OCI-LY3 (cell line): ENCODE results near the gene ZNF19.

Source experiments
- H2AFZ ChIP-seq: fragments of 200-600, 300-600 bp; shearing (Covaris generic); 2 replicates; pipeline ENCODE4 v1.6.0; 2014; ENCODE audit warnings: antibody characterized with exemption, low read depth, low read length
- H3K27ac ChIP-seq: fragments of 200-600, 300-600 bp; sonication (generic); 2 replicates; pipeline ENCODE4 v1.5.1; 2014; ENCODE audit warnings: mild to moderate bottlenecking, low read length, moderate library complexity, mixed read lengths
- H3K27me3 ChIP-seq: fragments of 200-600, 300-600 bp; sonication (generic); 2 replicates; pipeline ENCODE4 v1.6.1; 2014; ENCODE audit warnings: low read depth, low read length, mixed read lengths
- H3K36me3 ChIP-seq: fragments of 200-600, 300-600 bp; sonication (generic); replicated peaks from 2 replicates; pipeline ENCODE3; 2014; ENCODE audit warnings: low read depth, low read length, mixed read lengths
- H3K4me1 ChIP-seq: fragments of 300-600, 200-600 bp; sonication (generic); 2 replicates; pipeline ENCODE4 v1.6.1; 2014; ENCODE audit warnings: low read length, mixed read lengths
- H3K4me2 ChIP-seq: fragments of 200-600, 300-600 bp; sonication (generic); 2 replicates; pipeline ENCODE4 v1.6.1; 2014; ENCODE audit warnings: low read length, mixed read lengths
- H3K4me3 ChIP-seq: fragments of 300-600, 200-600 bp; sonication (generic); 2 replicates; pipeline ENCODE4 v1.5.1; 2014; ENCODE audit warnings: antibody characterized with exemption, mild to moderate bottlenecking, low read length, moderate library complexity
- H3K79me2 ChIP-seq: fragments of 300-600, 200-600 bp; shearing (Covaris generic); 2 replicates; pipeline ENCODE4 v1.6.1; 2014; ENCODE audit warnings: mild to moderate bottlenecking, low read length, mixed read lengths
- H3K9ac ChIP-seq: fragments of 300-600, 200-600 bp; shearing (Covaris generic); 2 replicates; pipeline ENCODE4 v1.6.0; 2014; ENCODE audit warnings: mild to moderate bottlenecking, low read length, moderate library complexity
- H3K9me3 ChIP-seq: fragments of 200-600, 300-600 bp; shearing (Covaris generic); 2 replicates; pipeline ENCODE4 v1.6.1; 2014; ENCODE audit warnings: low read length, mixed read lengths; ENCODE audit not compliant: insufficient read depth
- H4K20me1 ChIP-seq: fragments of 200-600, 300-600 bp; sonication (generic); 2 replicates; pipeline ENCODE4 v1.6.1; 2016; ENCODE audit warnings: low read length, mixed read lengths; ENCODE audit not compliant: insufficient read depth
- EZH2phosphoT487 ChIP-seq: fragments of 200-600 bp; shearing (Covaris generic); IDR thresholded peaks from 2 replicates; pipeline ENCODE4 v1.6.1; 2018; ENCODE audit warnings: antibody characterized with exemption, mixed run types, low read depth
- TF ChIP-seq, protein P1 (sequence below): fragments of 200-600, 300-600 bp; sonication (generic); IDR thresholded peaks from 2 replicates; pipeline ENCODE4 v1.5.1; 2014; ENCODE audit warnings: antibody characterized with exemption, low read length, low read depth

ZNF19 gene

DNA sequence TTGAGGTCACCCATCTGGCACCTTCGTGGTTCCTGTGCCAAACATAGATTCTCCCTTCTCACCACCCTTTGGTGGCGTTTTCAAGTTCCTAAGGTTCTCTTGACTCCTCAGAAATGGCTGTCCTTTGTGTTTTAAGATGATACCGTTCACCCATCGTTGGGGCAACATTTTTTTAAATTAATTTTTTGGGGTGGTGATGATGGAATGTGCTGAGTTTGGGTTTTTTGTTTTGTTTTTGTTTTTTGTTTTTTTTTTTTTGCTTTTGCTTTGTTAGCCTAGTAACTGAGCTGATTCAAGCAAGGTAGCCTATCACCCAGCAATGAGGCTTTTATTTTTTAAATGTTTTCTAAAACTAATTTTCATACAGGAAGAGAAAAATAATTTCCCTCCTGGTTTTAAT is 39.7 kb upstream of the ZNF19 start:
- Histone ChIP-seq H2AFZ (no peak overlapping the region), H4K20me1 (no peaks in the 10 kb centered on the region), H3K9ac (no peak overlapping the region), H3K9me3 (no peaks in the 10 kb centered on the region), H3K4me1 (peaks cover 14% of the 10 kb centered on the region), H3K4me2 (no peak overlapping the region), H3K27me3 (peaks cover 36% of the 10 kb centered on the region), H3K27ac (no peak overlapping the region), H3K36me3 (no peaks in the 10 kb centered on the region), H3K79me2 (no peaks in the 10 kb centered on the region), H3K4me3 (no peak overlapping the region)
- TF ChIP-seq, protein P1, sequence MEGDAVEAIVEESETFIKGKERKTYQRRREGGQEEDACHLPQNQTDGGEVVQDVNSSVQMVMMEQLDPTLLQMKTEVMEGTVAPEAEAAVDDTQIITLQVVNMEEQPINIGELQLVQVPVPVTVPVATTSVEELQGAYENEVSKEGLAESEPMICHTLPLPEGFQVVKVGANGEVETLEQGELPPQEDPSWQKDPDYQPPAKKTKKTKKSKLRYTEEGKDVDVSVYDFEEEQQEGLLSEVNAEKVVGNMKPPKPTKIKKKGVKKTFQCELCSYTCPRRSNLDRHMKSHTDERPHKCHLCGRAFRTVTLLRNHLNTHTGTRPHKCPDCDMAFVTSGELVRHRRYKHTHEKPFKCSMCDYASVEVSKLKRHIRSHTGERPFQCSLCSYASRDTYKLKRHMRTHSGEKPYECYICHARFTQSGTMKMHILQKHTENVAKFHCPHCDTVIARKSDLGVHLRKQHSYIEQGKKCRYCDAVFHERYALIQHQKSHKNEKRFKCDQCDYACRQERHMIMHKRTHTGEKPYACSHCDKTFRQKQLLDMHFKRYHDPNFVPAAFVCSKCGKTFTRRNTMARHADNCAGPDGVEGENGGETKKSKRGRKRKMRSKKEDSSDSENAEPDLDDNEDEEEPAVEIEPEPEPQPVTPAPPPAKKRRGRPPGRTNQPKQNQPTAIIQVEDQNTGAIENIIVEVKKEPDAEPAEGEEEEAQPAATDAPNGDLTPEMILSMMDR, result no peak
- no peak for TF ChIP-seq EZH2phosphoT487

DNA sequence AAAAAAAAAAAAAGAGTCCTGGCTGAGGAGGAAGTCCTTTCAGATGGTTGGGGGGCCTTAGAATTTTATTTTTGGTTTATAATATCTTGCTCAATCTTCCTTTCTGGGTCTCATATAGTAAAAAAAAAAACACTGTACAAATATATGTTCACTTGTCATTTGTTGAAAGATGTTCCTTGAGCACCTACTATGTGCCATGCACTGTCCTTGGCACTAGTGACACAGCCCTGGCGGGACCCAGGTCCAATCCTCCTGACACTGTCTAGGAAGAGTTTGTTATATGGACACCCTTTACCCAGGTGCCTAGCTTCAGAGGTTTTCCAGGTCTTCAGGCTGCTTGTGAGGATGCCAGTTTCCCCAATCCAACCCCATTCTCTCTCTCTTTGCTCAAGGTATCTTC is 39.1 kb upstream of the ZNF19 start:
- H2AFZ ChIP-seq, result no peak overlapping the region
- no peak overlapping the region for H3K4me2 ChIP-seq
- no peaks in the 10 kb centered on the region for H3K9me3 ChIP-seq
- no peak overlapping the region for H3K27ac ChIP-seq
- peaks cover 42% of the 10 kb centered on the region for H3K27me3 ChIP-seq
- peaks cover 14% of the 10 kb centered on the region for H3K4me1 ChIP-seq
- H4K20me1 ChIP-seq, result no peaks in the 10 kb centered on the region
- no peak overlapping the region for H3K4me3 ChIP-seq
- no peaks in the 10 kb centered on the region for H3K36me3 ChIP-seq
- TF ChIP-seq EZH2phosphoT487, result no peak
- TF ChIP-seq, protein P1, result no peak
- no peak overlapping the region for H3K9ac ChIP-seq
- H3K79me2 ChIP-seq, result no peaks in the 10 kb centered on the region

DNA sequence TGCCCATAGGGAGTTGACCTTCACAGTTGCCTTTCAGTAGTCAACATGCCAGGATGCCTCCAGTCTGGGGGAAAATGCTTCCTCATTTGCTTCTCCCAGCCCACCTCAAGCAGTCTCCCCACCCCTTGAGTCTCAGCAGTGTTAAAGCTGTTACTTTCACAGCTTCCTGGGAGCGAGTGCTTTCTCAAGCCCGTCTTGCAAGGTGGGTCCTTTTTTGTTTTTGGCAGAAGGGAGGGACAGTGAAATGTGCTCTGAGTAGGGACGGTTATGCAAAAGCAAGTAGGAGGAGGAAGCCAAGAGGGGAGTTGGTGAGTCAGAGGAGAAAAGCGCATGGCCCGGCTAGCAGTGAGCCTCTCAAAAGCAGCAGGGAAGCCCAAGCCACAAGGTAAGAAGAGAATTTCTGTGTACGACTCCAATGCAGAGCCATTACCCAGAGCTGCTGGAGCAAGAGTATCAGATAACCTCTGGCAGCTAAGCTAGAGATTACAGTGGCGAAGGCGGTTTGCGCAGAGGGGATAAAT is 37.0 kb upstream of the ZNF19 start, which contains the start of gene CHST4:
CHST4 (plus strand) TSS at position 316 of the 521 bp plus-strand sequence. CDS start 10,252 bp downstream, outside the sequence.
- peak within 1 kb of the TSS; percentile 64 for H2AFZ ChIP-seq
- H3K4me3 ChIP-seq, result peak within 1 kb of the TSS; percentile 53
- no peaks in the 10 kb centered on the region for H3K79me2 ChIP-seq
- H3K9ac ChIP-seq, result no peak within 1 kb of the TSS
- H3K27me3 ChIP-seq, result peaks cover 62% of the 10 kb centered on the region
- H3K4me1 ChIP-seq, result peaks cover 11% of the 10 kb centered on the region
- H3K27ac ChIP-seq, result no peak within 1 kb of the TSS
- no peaks in the 10 kb centered on the region for H4K20me1 ChIP-seq
- TF ChIP-seq, protein P1, result no peak
- TF ChIP-seq EZH2phosphoT487, result no peak
- H3K36me3 ChIP-seq, result no peaks in the 10 kb centered on the region
- peak within 1 kb of the TSS; percentile 62 for H3K4me2 ChIP-seq
- H3K9me3 ChIP-seq, result no peaks in the 10 kb centered on the region

DNA sequence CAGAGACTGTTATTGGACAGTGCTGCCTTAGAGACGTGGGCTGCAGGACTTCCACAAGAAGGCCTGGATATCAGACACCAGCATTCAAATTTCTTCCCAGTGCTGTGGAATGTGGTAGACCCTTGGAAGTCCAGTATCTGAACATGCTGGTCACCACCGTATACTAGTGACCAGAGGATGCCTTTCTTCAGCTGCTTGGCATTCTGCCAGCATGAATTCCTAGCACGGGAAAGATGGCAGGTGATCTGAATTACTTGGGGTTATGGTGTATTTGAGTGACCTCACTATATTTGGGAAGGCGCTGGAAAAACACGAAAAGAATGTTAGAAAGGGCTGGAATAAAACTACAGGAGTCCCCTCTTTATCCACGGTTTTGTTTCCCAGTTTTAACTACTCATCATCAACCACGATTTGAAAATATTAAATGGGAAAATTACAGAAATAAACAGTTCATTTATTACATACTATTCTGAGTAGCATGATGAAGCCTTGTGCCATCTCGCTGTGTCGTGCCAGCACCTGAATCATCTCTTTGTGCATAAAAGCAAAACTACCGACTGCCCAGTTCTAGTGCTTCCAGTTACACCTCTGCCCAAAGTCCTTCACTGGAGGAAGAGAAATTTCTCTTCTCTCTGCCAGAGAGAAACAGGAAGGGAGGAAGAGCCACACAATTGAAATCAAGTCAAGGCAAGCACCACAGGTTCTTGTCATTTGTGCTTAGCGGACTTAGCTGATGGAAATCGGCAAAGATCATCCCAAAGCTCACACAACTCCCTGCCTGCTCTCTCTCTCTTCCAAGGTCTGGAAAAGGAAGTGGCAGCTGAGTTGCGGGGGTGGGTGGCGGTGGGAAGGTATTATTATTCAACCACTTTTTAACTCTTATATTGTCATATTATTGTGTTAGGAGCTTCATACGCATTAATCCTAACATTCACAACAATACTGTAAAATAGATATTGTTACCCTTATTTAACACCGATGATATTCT is 35.7 kb upstream of the ZNF19 start:
- H3K9me3 ChIP-seq, result no peaks in the 10 kb centered on the region
- no peak overlapping the region for H3K4me3 ChIP-seq
- no peak overlapping the region for H3K4me2 ChIP-seq
- H3K27me3 ChIP-seq, result peaks cover 62% of the 10 kb centered on the region
- H3K36me3 ChIP-seq, result no peaks in the 10 kb centered on the region
- no peaks in the 10 kb centered on the region for H3K79me2 ChIP-seq
- H3K9ac ChIP-seq, result no peak overlapping the region
- H2AFZ ChIP-seq, result no peak overlapping the region
- TF ChIP-seq EZH2phosphoT487, result no peak
- TF ChIP-seq, protein P1, result no peak
- H4K20me1 ChIP-seq, result no peaks in the 10 kb centered on the region
- no peak overlapping the region for H3K27ac ChIP-seq
- peaks cover 11% of the 10 kb centered on the region for H3K4me1 ChIP-seq
